GM21737 (cell line): Measurements from ENCODE around the gene STRIP1.

Experiments used
- ATAC-seq: cut with Tn5 transposase; IDR thresholded peaks from one replicate; pipeline ENCODE4 v1.9.1; 2021; ENCODE audit warnings: mild to moderate bottlenecking, moderate library complexity; ENCODE audit not compliant: unreplicated experiment

Gene STRIP1

GRCh38 chr1:110091381-110091780, 57.0 kb downstream of the STRIP1 start:
- no peak for ATAC-seq

GRCh38 chr1:110091791-110092190, 57.4 kb downstream of the STRIP1 start:
- ATAC-seq: no peak

DNA sequence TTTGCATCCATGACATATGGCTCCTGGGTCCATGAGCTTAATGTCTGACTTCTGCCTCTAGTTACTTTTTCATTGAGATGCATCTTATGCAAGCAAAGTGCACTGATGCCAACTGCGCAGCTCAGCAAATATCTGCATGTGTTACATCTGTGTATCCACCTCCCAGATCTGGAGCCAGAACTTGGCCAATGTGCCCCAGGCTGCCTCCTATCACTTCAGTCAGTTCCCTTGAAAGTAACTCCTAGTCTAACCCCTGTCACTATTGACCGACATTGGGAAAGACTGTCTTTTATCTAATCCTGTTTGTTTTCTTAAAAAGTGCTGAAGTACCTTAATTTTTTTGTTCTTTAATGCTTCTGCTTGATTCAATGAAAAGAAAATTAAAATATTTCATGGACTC, 58.6 kb downstream of the STRIP1 start:
- ATAC-seq: no peak

- ATAC-seq: no peak
Observed at GRCh38 chr1:110094931-110095654, 60.7 kb downstream of the STRIP1 start.

GRCh38 chr1:110097507-110098221, 63.2 kb downstream of the STRIP1 start:
- ATAC-seq: no peak

DNA sequence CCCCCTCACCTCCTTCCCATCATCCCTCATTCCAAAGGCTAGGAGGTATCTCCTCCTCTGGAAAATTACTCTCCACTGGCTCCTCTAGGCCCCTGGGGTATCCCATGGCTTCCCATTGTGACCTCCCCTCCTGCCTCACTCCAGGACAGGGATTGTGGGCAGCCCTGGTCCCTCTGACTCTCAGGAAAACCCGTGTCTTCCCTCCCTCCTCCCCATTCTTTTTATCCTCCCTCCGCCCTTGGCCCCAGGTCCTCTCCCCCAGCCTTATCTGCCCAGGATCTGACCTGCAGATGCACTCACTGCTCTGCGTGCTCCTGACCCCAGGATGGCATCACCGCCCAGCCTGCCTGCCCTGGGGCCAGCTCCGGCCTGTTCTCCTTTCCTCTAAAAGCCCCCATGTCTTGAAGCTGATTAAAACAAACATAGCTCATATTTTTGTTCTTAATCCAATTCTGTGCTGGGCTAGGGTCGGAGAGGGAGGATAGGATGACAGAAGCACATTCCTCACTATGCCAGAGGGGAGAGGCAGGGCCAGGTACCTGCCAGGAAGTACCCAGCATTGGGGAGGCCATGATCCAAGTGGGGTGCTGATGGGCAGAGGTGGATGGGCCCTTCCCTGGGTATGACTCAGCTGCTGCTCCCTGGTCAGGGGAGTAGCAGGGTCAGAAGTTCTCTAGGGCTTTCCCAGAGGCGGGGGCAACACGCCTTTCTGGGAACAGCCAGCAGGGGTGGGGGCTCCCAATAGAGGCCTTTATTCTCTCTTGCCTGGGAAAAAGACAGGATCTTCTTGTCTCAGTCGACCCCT, 64.0 kb downstream of the STRIP1 start:
- no peak for ATAC-seq

DNA sequence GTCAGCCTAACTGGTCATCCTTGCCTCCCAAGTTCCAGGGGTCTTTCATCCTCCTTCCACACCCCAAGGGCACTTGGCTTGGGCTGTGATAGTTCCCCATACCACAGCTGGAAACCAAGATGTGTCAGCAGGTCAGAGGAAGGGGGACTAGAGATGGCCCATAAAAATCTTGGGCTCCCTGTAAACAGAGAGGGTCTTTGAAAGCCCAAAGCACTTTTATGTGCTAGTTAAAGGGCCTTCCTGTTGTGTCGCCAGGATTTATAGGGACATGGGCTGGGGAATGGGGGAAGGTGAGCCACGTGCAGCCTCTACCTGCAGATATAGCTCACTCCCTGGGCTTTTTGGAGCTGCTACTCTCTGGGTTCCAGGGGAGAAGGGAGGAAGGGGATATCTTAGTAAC, 65.9 kb downstream of the STRIP1 start:
- no peak for ATAC-seq

GRCh38 chr1:110102081-110102480, 67.7 kb downstream of the STRIP1 start:
- no peak for ATAC-seq
